Fibroblast of the aortic adventitia (primary cell): ENCODE results near the gene APLF. TPM values are rescaled to one million over a fixed set of nuclear protein-coding genes. Genes with fewer than 3 reads are reported as not detected.
"Not testable (repeated sequence)": the region's sequence is repeated elsewhere in the genome, so short reads cannot be mapped to it uniquely, and the experiment has no call there.

Source experiments
- DNase-seq: peaks from one replicate; pipeline ENCODE4 v3.0.0-alpha.2; 2010; ENCODE audit warnings: low read depth
- H3K4me3 ChIP-seq: 2 replicates; pipeline ENCODE4 v1.5.1; 2011; ENCODE audit warnings: low read depth, mild to moderate bottlenecking, control low read depth, low read length, moderate library complexity
- CTCF ChIP-seq: IDR thresholded peaks from 2 replicates; pipeline ENCODE4 v1.5.1; 2011; ENCODE audit warnings: mild to moderate bottlenecking, low read length, control low read depth, inconsistent platforms; ENCODE audit not compliant: insufficient read depth
- total RNA-seq: library from RNA; depleted of rRNA; stranded (reverse); fragments of >200 nt; gene quantifications from 2 replicates; pipeline ENCODE4 v1.2.3, GENCODE V29; 2012; ENCODE audit warnings: low replicate concordance

The APLF gene
- total RNA-seq, 1 donor = 6.8 TPM

- H3K4me3 ChIP-seq = no peak overlapping the region
- DNase-seq = no peak
- no peak for TF ChIP-seq CTCF
These were observed 51.9 kb downstream of the APLF start for GRCh38 chr2:68519236-68519635.

DNA sequence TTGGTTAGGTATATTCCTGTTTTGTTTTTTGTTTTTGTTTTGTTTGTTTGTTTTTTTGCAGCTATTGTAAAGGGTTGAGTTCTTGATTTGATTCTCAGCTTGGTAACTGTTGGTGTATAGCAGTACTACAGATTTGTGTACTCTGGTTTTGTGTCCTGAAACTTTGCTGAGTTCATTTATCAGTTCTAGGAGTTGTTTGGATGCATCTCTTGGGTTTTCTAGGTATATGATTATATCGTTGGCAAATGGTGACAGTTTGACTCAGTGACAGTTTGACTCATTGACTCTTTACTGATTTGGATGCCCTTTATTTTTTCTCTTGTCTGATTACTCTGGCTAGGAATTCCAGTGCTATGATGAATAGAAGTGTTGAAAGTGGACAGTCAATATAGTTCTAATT, 53.7 kb downstream of the APLF start:
- no peak for TF ChIP-seq CTCF
- no peak overlapping the region for H3K4me3 ChIP-seq
- DNase-seq = no peak

DNA sequence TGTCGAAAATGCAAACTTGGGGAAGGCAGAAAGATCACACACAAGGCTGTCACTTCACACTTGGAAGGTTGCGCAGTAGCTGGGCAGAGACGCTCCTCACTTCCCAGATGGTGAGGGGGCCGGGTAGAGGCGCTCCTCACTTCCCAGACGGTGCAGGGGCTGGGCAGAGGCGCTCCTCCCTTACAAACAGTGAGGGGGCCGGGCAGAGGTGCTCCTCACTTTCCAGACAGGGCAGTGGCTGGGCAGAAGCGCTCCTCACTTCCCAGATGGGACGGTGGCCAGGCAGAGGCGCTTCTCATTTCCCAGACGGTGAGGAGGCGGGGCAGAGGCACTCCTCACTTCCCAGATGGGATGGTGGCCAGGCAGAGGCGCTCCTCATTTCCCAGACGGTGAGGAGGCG, 59.6 kb downstream of the APLF start:
- DNase-seq, H3K4me3 ChIP-seq: not testable (repeated sequence)

DNA sequence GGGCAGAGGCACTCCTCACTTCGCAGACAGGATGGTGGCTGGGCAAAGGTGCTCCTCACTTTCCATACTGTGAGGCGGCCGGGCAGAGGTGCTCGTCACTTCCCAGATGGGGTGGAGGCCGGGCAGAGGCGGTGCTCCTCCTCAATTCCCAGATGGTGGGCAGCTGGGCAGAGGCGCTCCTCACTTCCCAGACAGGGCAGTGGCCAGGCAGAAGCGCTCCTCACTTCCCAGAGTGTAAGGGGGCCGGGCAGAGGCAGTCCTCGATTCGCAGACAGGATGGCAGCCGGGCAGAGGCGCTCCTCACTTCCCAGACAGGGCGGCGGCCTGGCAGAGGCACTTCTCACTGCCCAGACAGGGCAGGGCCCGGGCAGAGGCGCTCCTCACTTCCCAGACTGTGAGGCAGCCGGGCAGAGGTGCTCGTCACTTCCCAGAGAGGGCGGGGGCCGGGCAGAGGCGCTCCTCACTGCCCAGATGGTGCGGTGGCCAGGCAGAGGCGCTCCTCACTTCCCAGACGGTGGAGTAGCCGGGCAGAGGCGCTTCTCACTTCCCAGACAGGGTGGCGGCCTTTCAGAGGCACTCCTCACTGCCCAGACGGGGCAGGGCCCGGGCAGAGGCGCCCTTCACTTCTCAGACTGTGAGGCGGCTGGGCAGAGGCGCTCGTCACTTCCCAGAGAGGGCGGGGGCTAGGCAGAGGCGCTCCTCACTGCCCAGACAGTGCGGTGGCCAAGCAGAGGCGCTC, 60.1 kb downstream of the APLF start:
- not testable (repeated sequence) for H3K4me3 ChIP-seq, DNase-seq

GRCh38 chr2:68529156-68529555, 61.8 kb downstream of the APLF start:
- H3K4me3 ChIP-seq = not testable (repeated sequence)

GRCh38 chr2:68529651-68530050, 62.3 kb downstream of the APLF start:
- not testable (repeated sequence) for H3K4me3 ChIP-seq, DNase-seq

More at GRCh38 chr2:68529156-68529555, 61.8 kb downstream of the APLF start:
- not testable (repeated sequence) for DNase-seq

GRCh38 chr2:68536000-68536399, 68.6 kb downstream of the APLF start:
- DNase-seq = no peak
- no peak overlapping the region for H3K4me3 ChIP-seq
- no peak for TF ChIP-seq CTCF

DNA sequence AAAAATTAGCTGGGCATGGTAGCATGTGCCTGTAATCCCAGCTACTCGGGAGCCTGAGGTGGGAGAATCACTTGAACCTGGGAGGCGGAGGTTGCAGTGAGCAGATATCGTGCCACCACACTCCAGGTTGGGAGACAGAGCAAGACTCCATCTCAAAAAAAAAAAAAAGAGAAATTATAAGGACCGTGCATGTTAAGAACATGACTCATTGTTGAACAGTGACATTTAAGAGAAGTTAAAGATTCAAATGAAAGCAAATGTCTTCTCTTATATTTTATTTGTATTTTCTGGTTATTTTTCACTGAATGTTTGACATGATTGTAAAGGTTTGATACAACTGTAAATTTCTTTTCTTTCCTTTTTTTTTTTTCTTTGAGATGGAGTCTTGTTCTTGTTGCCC, 69.6 kb downstream of the APLF start:
- no peak for TF ChIP-seq CTCF
- DNase-seq = no peak
- no peak overlapping the region for H3K4me3 ChIP-seq

DNA sequence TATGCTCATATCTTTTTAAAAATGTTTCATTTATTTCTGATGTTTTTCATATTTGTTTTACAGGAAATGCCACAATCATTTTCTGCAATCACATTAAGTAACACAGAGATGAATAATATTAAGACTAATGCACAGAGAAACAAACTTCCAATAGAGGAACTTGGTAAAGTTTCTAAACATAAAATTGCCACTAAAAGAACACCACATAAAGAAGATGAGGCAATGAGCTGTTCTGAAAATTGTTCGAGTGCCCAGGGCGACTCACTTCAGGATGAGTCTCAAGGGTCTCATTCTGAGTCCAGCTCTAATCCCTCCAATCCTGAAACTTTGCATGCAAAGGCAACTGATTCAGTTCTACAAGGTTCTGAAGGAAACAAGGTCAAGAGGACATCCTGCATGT, 70.4 kb downstream of the APLF start:
- no peak for TF ChIP-seq CTCF
- DNase-seq = peak; percentile 6
- no peak overlapping the region for H3K4me3 ChIP-seq
